ENCODE measurements around the gene MGME1.

- TF ChIP-seq POLR2A (IDR thresholded peaks at IDR 0.05): no peak
- TF ChIP-seq CTCF (IDR thresholded peaks at IDR 0.05): no peak
Measured at GRCh38 chr20:17925940-17926300, 42.9 kb upstream of the MGME1 start.
